HG03135 (cell line): ENCODE data around the gene PARP12.

Experiments
- ATAC-seq: cut with Tn5 transposase; IDR thresholded peaks from one replicate; pipeline ENCODE4 v1.9.1; 2021; ENCODE audit warnings: mild to moderate bottlenecking, moderate library complexity; ENCODE audit not compliant: unreplicated experiment

PARP12 gene

GRCh38 chr7:139992353-139993044 is 70.3 kb downstream of the PARP12 start:
- ATAC-seq: no peak

GRCh38 chr7:139991911-139992310 is 70.8 kb downstream of the PARP12 start:
- no peak for ATAC-seq

GRCh38 chr7:139991269-139991666 is 71.5 kb downstream of the PARP12 start:
- ATAC-seq: no peak

GRCh38 chr7:139990571-139991268 is 72.0 kb downstream of the PARP12 start:
- no peak for ATAC-seq

GRCh38 chr7:139990142-139990535 is 72.6 kb downstream of the PARP12 start:
- ATAC-seq: no peak

GRCh38 chr7:139989366-139990141 is 73.2 kb downstream of the PARP12 start:
- no peak for ATAC-seq

GRCh38 chr7:139987691-139988516 is 74.8 kb downstream of the PARP12 start:
- ATAC-seq: no peak

- ATAC-seq: no peak
These were observed 76.9 kb downstream of the PARP12 start for GRCh38 chr7:139985811-139986210.

- no peak for ATAC-seq
These were observed 77.9 kb downstream of the PARP12 start for GRCh38 chr7:139984642-139985539.

GRCh38 chr7:139982927-139983920 is 79.5 kb downstream of the PARP12 start:
- no peak for ATAC-seq

- ATAC-seq: no peak
These were observed 81.2 kb downstream of the PARP12 start for GRCh38 chr7:139981511-139981895.

GRCh38 chr7:139976838-139977656 is 85.7 kb downstream of the PARP12 start:
- no peak for ATAC-seq

GRCh38 chr7:139976055-139976837 is 86.5 kb downstream of the PARP12 start:
- no peak for ATAC-seq

- ATAC-seq: no peak
These were observed 88.5 kb downstream of the PARP12 start for GRCh38 chr7:139974179-139974811.
